SH-SY5Y (cell line): ENCODE measurements around the gene TEX14.

Experiments
- GATA2 ChIP-seq: IDR thresholded peaks from 2 replicates; pipeline ENCODE4 v1.6.1; 2011; ENCODE audit warnings: mild to moderate bottlenecking, low read depth, low read length
- GATA3 ChIP-seq: IDR thresholded peaks from 2 replicates; pipeline ENCODE4 v1.6.1; 2011; ENCODE audit warnings: low read depth, mild to moderate bottlenecking, low read length, moderate library complexity

GRCh38 chr17:58513267-58513964, 178.4 kb downstream of the TEX14 start:
- TF ChIP-seq GATA2 = no peak
- no peak for TF ChIP-seq GATA3
